WERI-Rb-1 (cell line): ENCODE data around the gene SLC12A8.

Source experiments
- DNase-seq: peaks from one replicate; pipeline ENCODE4 v3.0.0-alpha.2; 2020
- H3K27ac ChIP-seq: fragments of 250-450 bp; sonication (Bioruptor Pico); 2 replicates; pipeline ENCODE4 v1.5.1; 2020; ENCODE audit warnings: mild to moderate bottlenecking, moderate library complexity
- H3K27me3 ChIP-seq: fragments of 250-450 bp; sonication (Bioruptor Pico); 2 replicates; pipeline ENCODE4 v1.5.1; 2021; ENCODE audit warnings: mild to moderate bottlenecking, low read depth, moderate library complexity; ENCODE audit not compliant: insufficient read depth, severe bottlenecking
- H3K36me3 ChIP-seq: fragments of 250-450 bp; sonication (Bioruptor Pico); 2 replicates; pipeline ENCODE4 v1.5.1; 2020; ENCODE audit warnings: mild to moderate bottlenecking, moderate library complexity
- H3K4me3 ChIP-seq: 2 replicates; pipeline ENCODE4 v1.5.1; 2011; ENCODE audit warnings: low read depth, mild to moderate bottlenecking, control low read depth, low read length
- H3K9me3 ChIP-seq: fragments of 250-450 bp; sonication (Bioruptor Pico); 2 replicates; pipeline ENCODE4 v1.5.1; 2021; ENCODE audit warnings: mild to moderate bottlenecking, moderate library complexity; ENCODE audit not compliant: severe bottlenecking
- TF ChIP-seq, protein P1 (sequence below): IDR thresholded peaks from 2 replicates; pipeline ENCODE4 v1.5.1; 2011; ENCODE audit warnings: low read depth, mild to moderate bottlenecking, control low read depth, inconsistent platforms, low read length

SLC12A8 gene

GRCh38 chr3:125163739-125164601 is 48.6 kb downstream of the SLC12A8 start:
- Histone ChIP-seq H3K36me3 (peaks cover 4% of the 10 kb centered on the region; the same call in 1 of the 2 replicates), H3K27ac (no peak overlapping the region; the same call in 1 of the 2 replicates), H3K9me3 (no peaks in the 10 kb centered on the region), H3K4me3 (no peak overlapping the region), H3K27me3 (no peaks in the 10 kb centered on the region)
- peak; percentile 86 for DNase-seq
- TF ChIP-seq, protein P1, sequence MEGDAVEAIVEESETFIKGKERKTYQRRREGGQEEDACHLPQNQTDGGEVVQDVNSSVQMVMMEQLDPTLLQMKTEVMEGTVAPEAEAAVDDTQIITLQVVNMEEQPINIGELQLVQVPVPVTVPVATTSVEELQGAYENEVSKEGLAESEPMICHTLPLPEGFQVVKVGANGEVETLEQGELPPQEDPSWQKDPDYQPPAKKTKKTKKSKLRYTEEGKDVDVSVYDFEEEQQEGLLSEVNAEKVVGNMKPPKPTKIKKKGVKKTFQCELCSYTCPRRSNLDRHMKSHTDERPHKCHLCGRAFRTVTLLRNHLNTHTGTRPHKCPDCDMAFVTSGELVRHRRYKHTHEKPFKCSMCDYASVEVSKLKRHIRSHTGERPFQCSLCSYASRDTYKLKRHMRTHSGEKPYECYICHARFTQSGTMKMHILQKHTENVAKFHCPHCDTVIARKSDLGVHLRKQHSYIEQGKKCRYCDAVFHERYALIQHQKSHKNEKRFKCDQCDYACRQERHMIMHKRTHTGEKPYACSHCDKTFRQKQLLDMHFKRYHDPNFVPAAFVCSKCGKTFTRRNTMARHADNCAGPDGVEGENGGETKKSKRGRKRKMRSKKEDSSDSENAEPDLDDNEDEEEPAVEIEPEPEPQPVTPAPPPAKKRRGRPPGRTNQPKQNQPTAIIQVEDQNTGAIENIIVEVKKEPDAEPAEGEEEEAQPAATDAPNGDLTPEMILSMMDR, result peak; percentile 94

GRCh38 chr3:125161607-125162219 is 50.8 kb downstream of the SLC12A8 start:
- Histone ChIP-seq H3K4me3 (no peak overlapping the region), H3K27ac (no peak overlapping the region), H3K36me3 (peaks cover 4% of the 10 kb centered on the region; the same call in 1 of the 2 replicates), H3K27me3 (no peaks in the 10 kb centered on the region), H3K9me3 (no peaks in the 10 kb centered on the region)
- TF ChIP-seq, protein P1, result no peak
- DNase-seq, result no peak

GRCh38 chr3:125160606-125161371 is 51.8 kb downstream of the SLC12A8 start:
- Histone ChIP-seq H3K9me3 (no peaks in the 10 kb centered on the region), H3K36me3 (peaks cover 4% of the 10 kb centered on the region; the same call in 1 of the 2 replicates), H3K27ac (no peak overlapping the region), H3K4me3 (no peak overlapping the region), H3K27me3 (no peaks in the 10 kb centered on the region)
- DNase-seq, result no peak
- TF ChIP-seq, protein P1, result no peak

- Histone ChIP-seq H3K36me3 (no peaks in the 10 kb centered on the region), H3K27ac (no peak overlapping the region), H3K9me3 (no peaks in the 10 kb centered on the region), H3K4me3 (no peak overlapping the region), H3K27me3 (no peaks in the 10 kb centered on the region)
- TF ChIP-seq, protein P1, result no peak
- DNase-seq, result no peak
Measured at GRCh38 chr3:125157183-125157582, 55.4 kb downstream of the SLC12A8 start.

DNA sequence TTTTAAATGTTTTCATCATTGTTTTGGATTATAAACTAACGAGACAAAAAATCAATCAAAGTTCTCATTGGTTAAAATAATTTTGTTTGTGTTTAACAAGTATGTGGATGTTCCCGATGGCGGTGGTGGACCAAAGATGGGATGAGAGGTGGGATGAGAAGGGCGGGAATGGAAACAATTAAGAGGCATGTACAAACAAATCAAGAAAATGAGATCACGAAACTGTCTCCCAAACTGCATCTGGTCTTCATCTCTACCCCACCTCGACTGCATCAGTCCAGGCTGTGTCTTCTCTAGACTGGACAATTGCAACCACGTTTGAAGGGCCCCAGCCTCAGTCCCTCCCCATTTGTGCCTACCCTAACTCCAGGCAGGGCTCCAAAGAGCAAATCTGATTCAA is 56.1 kb downstream of the SLC12A8 start:
- Histone ChIP-seq H3K4me3 (no peak overlapping the region), H3K27ac (no peak overlapping the region), H3K9me3 (no peaks in the 10 kb centered on the region), H3K36me3 (no peaks in the 10 kb centered on the region), H3K27me3 (no peaks in the 10 kb centered on the region)
- DNase-seq, result no peak
- TF ChIP-seq, protein P1, result no peak
